HG02884 (cell line): ENCODE data around the gene HERC2.
A peak's percentile ranks its signal among the peaks of the same experiment; 100 is the strongest.
"Not testable (repeated sequence)": the region's sequence is repeated elsewhere in the genome, so short reads cannot be mapped to it uniquely, and the experiment has no call there.

Experiments used
- ATAC-seq: cut with Tn5 transposase; IDR thresholded peaks from one replicate; pipeline ENCODE4 v1.9.1; 2021; ENCODE audit warnings: mild to moderate bottlenecking, moderate library complexity; ENCODE audit not compliant: unreplicated experiment

The HERC2 gene

DNA sequence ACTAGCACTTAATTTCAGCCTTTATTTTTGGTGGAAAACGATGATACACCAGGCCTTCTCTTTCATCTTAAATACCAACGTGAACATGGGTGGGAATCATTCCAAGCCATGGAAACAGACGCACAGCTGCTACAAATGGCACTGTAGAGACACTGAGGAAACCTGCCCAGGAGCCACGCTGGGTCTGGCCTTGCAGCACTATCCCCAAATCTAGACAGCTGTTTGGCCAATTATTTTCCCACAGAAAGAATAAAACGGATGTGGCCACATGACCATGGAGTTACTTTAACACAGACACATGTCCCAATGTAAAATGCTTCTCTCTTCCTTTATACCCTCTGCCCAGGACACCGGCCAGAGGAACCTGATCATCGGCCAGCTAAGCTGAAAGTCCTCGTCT is 139.2 kb downstream of the HERC2 start:
- ATAC-seq = no peak

- ATAC-seq = no peak
Observed at GRCh38 chr15:28182216-28182615, 139.8 kb downstream of the HERC2 start.

GRCh38 chr15:28181366-28181765 is 140.6 kb downstream of the HERC2 start:
- no peak for ATAC-seq

DNA sequence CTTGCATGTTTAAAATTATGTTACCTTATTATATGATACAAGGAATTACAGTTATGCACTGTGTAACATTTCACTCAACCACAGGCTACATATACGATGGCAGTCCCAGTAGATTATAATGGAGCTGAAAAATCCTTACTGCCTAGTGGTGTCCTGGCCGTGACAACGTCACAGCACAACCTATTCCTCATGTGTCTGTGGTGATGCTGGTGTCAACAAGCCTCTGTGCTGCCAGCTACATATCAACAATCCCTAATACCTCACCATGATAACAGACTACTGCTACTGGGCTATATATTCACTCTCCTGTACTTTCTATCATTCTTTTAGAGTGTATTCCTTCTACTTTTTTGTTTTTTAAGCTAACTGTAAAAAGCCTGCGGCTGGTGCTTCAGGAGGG is 142.7 kb downstream of the HERC2 start:
- ATAC-seq = no peak

GRCh38 chr15:28178727-28179126 is 143.3 kb downstream of the HERC2 start:
- no peak for ATAC-seq

DNA sequence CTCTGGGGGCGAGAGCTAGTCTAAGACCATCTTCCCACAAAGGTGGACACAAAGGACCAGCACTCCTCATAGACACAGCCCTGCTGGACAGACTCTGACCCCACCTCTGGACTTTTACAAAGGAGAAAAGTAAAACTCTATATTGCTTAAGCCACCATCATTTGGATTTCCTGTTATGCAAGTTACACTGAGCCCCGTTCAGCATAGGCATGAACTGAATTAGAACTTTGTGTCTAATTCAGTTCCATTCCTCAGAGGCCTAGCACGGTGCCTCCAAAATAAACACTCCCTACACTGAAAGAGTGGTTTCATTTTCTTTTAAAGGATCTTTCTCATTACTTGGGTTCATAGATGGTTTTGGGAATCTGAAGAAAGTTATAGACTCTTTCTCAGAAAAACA is 143.7 kb downstream of the HERC2 start:
- ATAC-seq = no peak

- no peak for ATAC-seq
Observed at GRCh38 chr15:28169366-28169765, 152.6 kb downstream of the HERC2 start.

- ATAC-seq = not testable (repeated sequence)
Observed at GRCh38 chr15:28168405-28169121, 153.4 kb downstream of the HERC2 start.

DNA sequence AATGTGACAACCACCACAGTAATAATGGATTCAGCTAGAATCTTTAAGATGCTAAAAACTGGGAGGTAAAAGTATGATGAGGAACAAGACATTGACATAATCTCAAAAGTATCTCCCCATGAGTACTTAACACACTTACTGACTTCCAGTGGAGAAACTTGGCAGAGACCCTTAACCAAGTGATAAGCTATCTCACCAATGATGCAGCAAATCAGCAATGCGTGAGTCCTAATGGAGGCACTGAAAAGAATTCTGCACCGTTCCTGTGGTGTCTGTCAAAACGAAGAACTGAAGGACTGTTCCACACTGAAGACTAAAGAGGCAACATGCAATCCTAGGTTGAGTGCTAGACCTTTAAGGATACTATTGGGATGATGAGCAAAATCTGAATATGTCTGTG is 154.9 kb downstream of the HERC2 start:
- ATAC-seq = no peak

- no peak for ATAC-seq
Observed at GRCh38 chr15:28165791-28166190, 156.2 kb downstream of the HERC2 start.

GRCh38 chr15:28164876-28165275 is 157.1 kb downstream of the HERC2 start:
- ATAC-seq = no peak

- ATAC-seq = no peak
Observed at GRCh38 chr15:28154283-28154682, 167.7 kb downstream of the HERC2 start.

DNA sequence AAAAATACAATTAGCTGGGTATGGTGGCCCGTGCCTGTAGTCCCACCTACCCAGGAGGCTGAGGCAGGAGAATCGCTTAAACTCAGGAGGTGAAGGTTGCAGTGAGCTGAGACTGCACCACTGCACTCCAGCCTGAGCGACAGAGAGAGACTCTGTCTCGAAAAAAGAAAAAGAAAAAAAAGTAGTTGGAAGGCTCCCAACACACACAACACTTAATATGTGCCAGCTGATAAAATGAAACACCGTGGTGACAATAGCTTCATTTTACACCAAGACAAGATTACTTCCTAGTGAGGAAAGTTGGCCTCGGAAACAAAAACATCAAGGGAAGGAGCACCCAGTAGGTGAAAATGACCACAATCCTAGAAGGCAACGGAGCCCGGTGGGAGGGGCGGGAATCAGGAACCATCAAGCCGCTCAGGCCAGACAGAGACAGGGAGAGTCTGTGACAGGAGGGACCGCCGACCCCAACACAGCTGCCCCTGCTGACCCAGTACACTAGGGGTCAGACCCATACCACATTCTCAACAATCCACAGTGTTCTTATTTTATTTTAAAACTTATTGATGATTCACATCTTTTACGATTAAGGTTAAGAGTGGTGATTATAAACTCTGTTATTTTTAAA is 168.4 kb downstream of the HERC2 start:
- no peak for ATAC-seq

- not testable (repeated sequence) for ATAC-seq
Observed at GRCh38 chr15:28152538-28152923, 169.4 kb downstream of the HERC2 start.

- ATAC-seq = not testable (repeated sequence)
Observed at GRCh38 chr15:28151864-28152537, 170.0 kb downstream of the HERC2 start.

GRCh38 chr15:28147801-28148200 is 174.2 kb downstream of the HERC2 start:
- no peak for ATAC-seq

DNA sequence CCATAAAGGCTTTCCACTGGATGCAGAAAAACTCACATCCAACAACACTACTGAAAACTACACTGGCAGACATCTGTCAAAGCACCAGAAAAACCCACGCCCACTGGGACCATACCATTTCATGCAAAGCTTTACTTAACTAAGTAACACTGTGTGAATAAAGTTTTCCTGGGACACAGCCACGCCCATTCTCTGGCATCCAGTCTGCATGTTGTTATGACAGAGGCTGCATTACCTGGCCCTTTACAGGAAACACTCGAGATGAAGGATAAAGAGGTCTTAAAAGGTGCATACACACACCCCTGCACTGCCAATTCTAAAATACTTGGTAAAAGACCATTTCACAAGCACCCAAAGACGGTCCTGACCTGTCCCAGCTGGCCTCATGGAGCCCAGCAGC is 176.6 kb downstream of the HERC2 start:
- ATAC-seq = not testable (repeated sequence)

DNA sequence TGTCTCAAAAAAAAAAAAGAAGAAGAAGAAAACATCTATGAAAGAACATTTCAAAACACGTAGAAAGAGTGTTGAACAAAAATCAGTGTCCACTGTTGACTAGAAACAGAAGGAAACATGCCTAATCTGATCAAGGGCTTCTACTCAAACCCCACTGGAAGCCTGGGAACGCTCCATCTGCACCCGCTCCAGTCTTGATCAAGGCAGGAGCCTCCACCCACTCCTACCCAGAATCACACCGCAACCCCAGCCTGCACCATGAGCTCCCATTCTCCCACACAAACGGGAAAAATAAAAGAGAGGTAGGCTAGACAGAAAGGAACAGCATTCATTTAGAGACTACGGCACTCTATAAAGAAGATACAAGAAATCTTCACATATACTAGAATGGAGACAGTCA is 181.9 kb downstream of the HERC2 start:
- no peak for ATAC-seq

GRCh38 chr15:28137408-28138039 is 184.5 kb downstream of the HERC2 start:
- not testable (repeated sequence) for ATAC-seq

DNA sequence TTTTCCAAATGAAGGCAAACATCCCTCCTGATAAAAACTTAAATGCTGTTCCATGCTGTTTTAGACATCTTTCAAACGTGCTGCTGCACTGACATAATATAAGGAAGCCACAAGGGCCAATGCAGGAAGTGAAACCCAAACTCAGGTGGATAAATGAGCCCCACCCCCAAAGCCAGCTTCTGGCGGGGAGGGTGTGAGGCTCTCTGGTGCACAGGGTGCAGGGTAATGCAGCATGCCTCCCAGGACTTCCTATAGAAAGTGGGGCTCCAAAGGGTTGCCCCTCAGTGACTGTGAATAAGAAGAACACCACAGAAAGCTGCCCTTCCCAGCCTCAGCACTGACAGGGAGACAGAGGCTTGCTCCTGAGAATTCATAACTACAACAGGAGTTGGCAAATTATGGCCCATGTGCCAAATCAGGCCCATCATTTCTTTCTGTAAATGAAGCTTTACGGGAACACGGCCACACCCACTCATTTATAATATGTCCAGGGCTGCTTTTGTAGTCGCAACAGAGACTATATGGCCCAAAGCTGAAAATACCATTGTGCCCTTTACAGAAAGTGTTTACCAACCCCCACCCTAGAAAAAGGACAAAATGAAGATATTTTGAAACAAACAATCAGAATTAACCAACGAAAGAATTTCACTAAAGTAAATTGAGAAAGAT is 185.6 kb downstream of the HERC2 start:
- peak; percentile 98 for ATAC-seq

DNA sequence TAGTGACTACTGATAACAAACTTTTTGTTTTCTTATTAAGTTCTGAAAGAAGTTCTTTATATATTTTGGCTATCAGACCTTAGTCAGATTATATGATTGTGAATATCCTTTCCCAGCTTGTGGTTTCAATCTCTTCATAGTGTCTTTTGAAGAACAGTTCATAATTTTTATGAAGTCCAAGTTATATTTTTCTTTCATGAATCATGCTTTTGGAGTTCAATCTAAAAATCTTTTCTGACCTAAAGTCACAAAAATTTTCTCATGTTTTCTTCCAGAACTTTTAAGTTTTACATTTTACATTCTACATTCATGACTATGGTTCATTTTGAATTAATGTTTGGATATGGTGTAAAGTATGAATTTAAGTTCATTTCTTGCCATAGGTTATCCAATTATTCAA is 188.7 kb downstream of the HERC2 start:
- no peak for ATAC-seq
